Fibroblast of skin of right quadriceps (primary cell): ENCODE data around the gene LBR.
"Not testable (repeated sequence)": the region's sequence is repeated elsewhere in the genome, so short reads cannot be mapped to it uniquely, and the experiment has no call there.

Source experiments
- DNase-seq: peaks from one replicate; pipeline ENCODE4 v3.0.0-alpha.2; 2013

The LBR gene

GRCh38 chr1:225427235-225428067 is at the start of gene LBR:
TSS of gene LBR (minus strand) at chr1:225428038. CDS start at chr1:225424075, 3,963 bp downstream.
- DNase-seq, result no peak

- DNase-seq, result no peak
Measured at GRCh38 chr1:225477296-225477911, 49.6 kb upstream of the LBR start.

GRCh38 chr1:225476538-225476988 is 48.7 kb upstream of the LBR start:
- DNase-seq, result peak; percentile 41

- DNase-seq, result no peak
Measured at GRCh38 chr1:225476100-225476511, 48.3 kb upstream of the LBR start.

GRCh38 chr1:225474986-225475820 is 47.4 kb upstream of the LBR start:
- DNase-seq, result peak; percentile 59

- DNase-seq, result no peak
Measured at GRCh38 chr1:225474439-225474985, 46.7 kb upstream of the LBR start.

- not testable (repeated sequence) for DNase-seq
Measured at GRCh38 chr1:225473676-225474438, 46.0 kb upstream of the LBR start.

- not testable (repeated sequence) for DNase-seq
Measured at GRCh38 chr1:225473266-225473665, 45.4 kb upstream of the LBR start.

GRCh38 chr1:225471453-225472301 is 43.8 kb upstream of the LBR start:
- DNase-seq, result no peak

GRCh38 chr1:225471109-225471452 is 43.2 kb upstream of the LBR start:
- DNase-seq, result no peak

GRCh38 chr1:225470211-225471108 is 42.6 kb upstream of the LBR start:
- DNase-seq, result no peak

- DNase-seq, result no peak
Measured at GRCh38 chr1:225469051-225469450, 41.2 kb upstream of the LBR start.

- no peak for DNase-seq
Measured at GRCh38 chr1:225468270-225469020, 40.6 kb upstream of the LBR start.

GRCh38 chr1:225467193-225468020 is 39.6 kb upstream of the LBR start:
- DNase-seq, result peak; percentile 42

GRCh38 chr1:225466848-225467192 is 39.0 kb upstream of the LBR start:
- DNase-seq, result no peak

GRCh38 chr1:225465793-225466517 is 38.1 kb upstream of the LBR start:
- DNase-seq, result no peak

GRCh38 chr1:225464851-225465792 is 37.3 kb upstream of the LBR start:
- DNase-seq, result no peak
